Fibroblast of lung (primary cell): ENCODE data around the gene FAM161B. TPM values are rescaled to one million over a fixed set of nuclear protein-coding genes. Genes with fewer than 3 reads are reported as not detected.

Experiments used
- DNase-seq, 2 donors: peaks; one replicate each; pipeline versions ENCODE4 v3.0.0 to v3.0.0-alpha.2; 2010; ENCODE audit warnings: low read depth in 2 of 2
- H2AFZ ChIP-seq: 2 replicates; pipeline ENCODE4 v1.5.1; 2012; ENCODE audit warnings: low read length, control low read depth, inconsistent platforms
- H3K27ac ChIP-seq: 2 replicates; pipeline ENCODE4 v1.5.1; 2011; ENCODE audit warnings: low read length, control low read depth; ENCODE audit not compliant: insufficient read depth
- H3K27me3 ChIP-seq: 2 replicates; pipeline ENCODE4 v1.5.1; 2011; ENCODE audit warnings: mild to moderate bottlenecking, low read length; ENCODE audit not compliant: control insufficient read depth, insufficient read depth
- H3K36me3 ChIP-seq: 2 replicates; pipeline ENCODE4 v1.5.1; 2011; ENCODE audit warnings: low read length; ENCODE audit not compliant: control insufficient read depth, insufficient read depth
- H3K4me1 ChIP-seq: 2 replicates; pipeline ENCODE4 v1.5.1; 2011; ENCODE audit warnings: low read length; ENCODE audit not compliant: control insufficient read depth, insufficient read depth; ENCODE audit errors: extremely low read depth
- H3K4me2 ChIP-seq: 2 replicates; pipeline ENCODE4 v1.5.1; 2011; ENCODE audit warnings: low read length, control low read depth; ENCODE audit not compliant: insufficient read depth; ENCODE audit errors: extremely low read depth
- H3K4me3 ChIP-seq, 4 experiments: fragments of 200-600 bp in 1 of 4; sonication (generic) in 1 of 4; replicated peaks in 1 of 4; 2 replicates each; pipeline ENCODE4 v1.5.1; 2011 to 2016; ENCODE audit warnings: low read length in 4 of 4, low read depth in 3 of 4, mild to moderate bottlenecking in 3 of 4, control low read depth in 2 of 4, inconsistent platforms in 1 of 4, mixed read lengths in 1 of 4; ENCODE audit not compliant: insufficient read depth in 1 of 4; ENCODE audit errors: control extremely low read depth in 1 of 4
- H3K79me2 ChIP-seq: 2 replicates; pipeline ENCODE4 v1.5.1; 2012; ENCODE audit warnings: mild to moderate bottlenecking, low read length, inconsistent platforms; ENCODE audit not compliant: control insufficient read depth, insufficient read depth
- H3K9ac ChIP-seq: 2 replicates; pipeline ENCODE4 v1.5.1; 2011; ENCODE audit warnings: mild to moderate bottlenecking, low read length, control low read depth; ENCODE audit not compliant: insufficient read depth
- H3K9me3 ChIP-seq: 2 replicates; pipeline ENCODE4 v1.5.1; 2012; ENCODE audit warnings: low read depth, low read length; ENCODE audit not compliant: control insufficient read depth, insufficient read depth
- H4K20me1 ChIP-seq: 2 replicates; pipeline ENCODE4 v1.5.1; 2011; ENCODE audit warnings: low read length; ENCODE audit not compliant: control insufficient read depth, insufficient read depth; ENCODE audit errors: extremely low read depth
- CTCF ChIP-seq, 2 donors: IDR thresholded peaks in 1 of 2; conservative IDR thresholded peaks in 1 of 2; 1 replicate in 1 of 2; 2 replicates in 1 of 2; pipeline ENCODE4 v1.5.1; 2011 to 2012; ENCODE audit warnings: low read length in 2 of 2, control low read depth in 1 of 2, inconsistent platforms in 1 of 2, low read depth in 1 of 2, mild to moderate bottlenecking in 1 of 2
- EZH2 ChIP-seq: IDR thresholded peaks from 2 replicates; pipeline ENCODE4 v1.5.1; 2012; ENCODE audit warnings: low read length, control low read depth, mild to moderate bottlenecking; ENCODE audit errors: missing control alignments
- polyA plus RNA-seq, 2 donors: library from polyadenylated mRNA; depleted of rRNA in 1 of 2; stranded (reverse) in 1 of 2; unstranded in 1 of 2; fragments of >200 nt; gene quantifications; 2 replicates each; pipeline ENCODE4 v1.2.1, GENCODE V29; 2011 to 2012; ENCODE audit warnings: missing spikeins in 1 of 2
- total RNA-seq: library from RNA; depleted of rRNA; stranded (reverse); fragments of >200 nt; gene quantifications from 2 replicates; pipeline ENCODE4 v1.2.1, GENCODE V29; 2014

Gene FAM161B
- total and polyA plus RNA-seq, 2 donors (not counting 1 experiment from before 2014, with no cell fraction given): 3.7 to 5.3 TPM

- TF ChIP-seq EZH2: no peak
- no peak for TF ChIP-seq CTCF (conservative IDR thresholded peaks at IDR 0.05 in 1 of 2, IDR thresholded peaks at IDR 0.05 in 1 of 2; ENCODE audit: low read depth in 1 of 2, low read length in 2 of 2)
- Histone ChIP-seq H3K4me3 (no peak overlapping the region), H3K79me2 (peaks cover 3% of the 10 kb centered on the region), H3K36me3 (no peaks in the 10 kb centered on the region), H3K9ac (no peak overlapping the region), H3K4me2 (no peak overlapping the region), H3K9me3 (no peaks in the 10 kb centered on the region), H4K20me1 (no peaks in the 10 kb centered on the region), H3K4me1 (no peaks in the 10 kb centered on the region), H3K27ac (no peak overlapping the region), H2AFZ (no peak overlapping the region), H3K27me3 (no peaks in the 10 kb centered on the region)
- no peak for DNase-seq
These were observed 33.6 kb downstream of the FAM161B start for GRCh38 chr14:73916324-73916723.

- TF ChIP-seq CTCF (conservative IDR thresholded peaks at IDR 0.05 in 1 of 2, IDR thresholded peaks at IDR 0.05 in 1 of 2; ENCODE audit: low read depth in 1 of 2, low read length in 2 of 2): no peak
- no peak for TF ChIP-seq EZH2
- no peaks in the 10 kb centered on the region for H3K27me3 ChIP-seq
- no peak overlapping the region for H3K4me3 ChIP-seq
- H3K9ac ChIP-seq: no peak overlapping the region
- peaks cover 8% of the 10 kb centered on the region for H3K36me3 ChIP-seq
- no peak overlapping the region for H3K27ac ChIP-seq
- peaks cover 3% of the 10 kb centered on the region for H3K79me2 ChIP-seq
- no peak overlapping the region for H3K4me2 ChIP-seq
- H4K20me1 ChIP-seq: no peaks in the 10 kb centered on the region
- H3K9me3 ChIP-seq: no peaks in the 10 kb centered on the region
- H2AFZ ChIP-seq: no peak overlapping the region
- no peaks in the 10 kb centered on the region for H3K4me1 ChIP-seq
- DNase-seq: peak in 1 of 2 donors; percentile 81
These were observed 36.6 kb downstream of the FAM161B start for GRCh38 chr14:73913256-73913655.

GRCh38 chr14:73909681-73910080 is 40.2 kb downstream of the FAM161B start:
- Histone ChIP-seq H3K27ac (no peak overlapping the region), H3K36me3 (peaks cover 16% of the 10 kb centered on the region), H2AFZ (no peak overlapping the region), H4K20me1 (no peaks in the 10 kb centered on the region), H3K9me3 (no peaks in the 10 kb centered on the region), H3K9ac (no peak overlapping the region), H3K79me2 (no peaks in the 10 kb centered on the region), H3K4me1 (no peaks in the 10 kb centered on the region), H3K4me2 (no peak overlapping the region), H3K27me3 (no peaks in the 10 kb centered on the region), H3K4me3 (no peak overlapping the region)
- no peak for TF ChIP-seq CTCF (conservative IDR thresholded peaks at IDR 0.05 in 1 of 2, IDR thresholded peaks at IDR 0.05 in 1 of 2; ENCODE audit: low read depth in 1 of 2, low read length in 2 of 2)
- no peak for TF ChIP-seq EZH2
- DNase-seq: peak in 1 of 2 donors; percentile 49
